ENCODE data around the gene RNF149. TPM values are rescaled to one million over a fixed set of nuclear protein-coding genes. Genes with fewer than 3 reads are reported as not detected.
A peak's percentile ranks its signal among the peaks of the same experiment; 100 is the strongest.

Gene RNF149
- total RNA-seq, 6 experiments from 2014 or later, result 20.3 to 45.4 (median 32.2) TPM

- no peak overlapping the region for H3K27ac ChIP-seq
- TF ChIP-seq POLR2A (IDR thresholded peaks at IDR 0.05) (no peak), CTCF (IDR thresholded peaks at IDR 0.05) (no peak)
- WGBS (ENCODE audit: insufficient coverage, low coverage, low lambda C conversion rate, missing lambda C conversion rate), result 89% methylated on average over 5 of the region's 8 CpGs
- ATAC-seq, result peak in 1 of 4 donors; percentile 33
- H3K9me3 ChIP-seq, result no peaks in the 10 kb centered on the region
- no peak for DNase-seq
- H3K4me3 ChIP-seq, result no peak overlapping the region
- peaks cover 0 to 16% (median 0%) of the 10 kb centered on the region in 4 donors for H3K4me1 ChIP-seq
- peaks cover 0 to 54% (median 29%) of the 10 kb centered on the region in 4 donors for H3K36me3 ChIP-seq
- H3K27me3 ChIP-seq, result no peaks in the 10 kb centered on the region
- intact Hi-C loops (cut with DNase I), result no loop called here
Observed at GRCh38 chr2:101273056-101273455, 35.4 kb downstream of the RNF149 start.

- Histone ChIP-seq H3K4me1 (peaks cover 0 to 23% (median 0%) of the 10 kb centered on the region in 4 donors), H3K27me3 (no peaks in the 10 kb centered on the region), H3K9me3 (no peaks in the 10 kb centered on the region), H3K36me3 (peaks cover 0 to 51% (median 29%) of the 10 kb centered on the region in 4 donors), H3K4me3 (no peak overlapping the region), H3K27ac (no peak overlapping the region)
- DNase-seq (no peak), ATAC-seq (peak; percentile 46 to 69 (median 51))
- TF ChIP-seq CTCF (IDR thresholded peaks at IDR 0.05), result no peak
- TF ChIP-seq POLR2A (IDR thresholded peaks at IDR 0.05), result no peak
- intact Hi-C loops (cut with DNase I), result no loop called here
- 19% methylated on average over 3 of the region's 3 CpGs for WGBS (ENCODE audit: insufficient coverage, low coverage, low lambda C conversion rate, missing lambda C conversion rate)
Observed at GRCh38 chr2:101272045-101272784, 36.3 kb downstream of the RNF149 start.

GRCh38 chr2:101270700-101271259, 37.7 kb downstream of the RNF149 start:
- Histone ChIP-seq H3K9me3 (no peaks in the 10 kb centered on the region), H3K27me3 (no peaks in the 10 kb centered on the region), H3K4me3 (no peak overlapping the region), H3K36me3 (peaks cover 0 to 63% (median 27%) of the 10 kb centered on the region in 4 donors), H3K4me1 (peaks cover 0 to 23% (median 0%) of the 10 kb centered on the region in 4 donors), H3K27ac (no peak overlapping the region)
- 95% methylated on average over 8 of the region's 8 CpGs for WGBS (ENCODE audit: insufficient coverage, low coverage, low lambda C conversion rate, missing lambda C conversion rate)
- TF ChIP-seq CTCF (IDR thresholded peaks at IDR 0.05) (no peak), POLR2A (IDR thresholded peaks at IDR 0.05) (no peak)
- intact Hi-C loops (cut with DNase I), result no loop called here
- no peak for DNase-seq
- ATAC-seq, result no peak

DNA sequence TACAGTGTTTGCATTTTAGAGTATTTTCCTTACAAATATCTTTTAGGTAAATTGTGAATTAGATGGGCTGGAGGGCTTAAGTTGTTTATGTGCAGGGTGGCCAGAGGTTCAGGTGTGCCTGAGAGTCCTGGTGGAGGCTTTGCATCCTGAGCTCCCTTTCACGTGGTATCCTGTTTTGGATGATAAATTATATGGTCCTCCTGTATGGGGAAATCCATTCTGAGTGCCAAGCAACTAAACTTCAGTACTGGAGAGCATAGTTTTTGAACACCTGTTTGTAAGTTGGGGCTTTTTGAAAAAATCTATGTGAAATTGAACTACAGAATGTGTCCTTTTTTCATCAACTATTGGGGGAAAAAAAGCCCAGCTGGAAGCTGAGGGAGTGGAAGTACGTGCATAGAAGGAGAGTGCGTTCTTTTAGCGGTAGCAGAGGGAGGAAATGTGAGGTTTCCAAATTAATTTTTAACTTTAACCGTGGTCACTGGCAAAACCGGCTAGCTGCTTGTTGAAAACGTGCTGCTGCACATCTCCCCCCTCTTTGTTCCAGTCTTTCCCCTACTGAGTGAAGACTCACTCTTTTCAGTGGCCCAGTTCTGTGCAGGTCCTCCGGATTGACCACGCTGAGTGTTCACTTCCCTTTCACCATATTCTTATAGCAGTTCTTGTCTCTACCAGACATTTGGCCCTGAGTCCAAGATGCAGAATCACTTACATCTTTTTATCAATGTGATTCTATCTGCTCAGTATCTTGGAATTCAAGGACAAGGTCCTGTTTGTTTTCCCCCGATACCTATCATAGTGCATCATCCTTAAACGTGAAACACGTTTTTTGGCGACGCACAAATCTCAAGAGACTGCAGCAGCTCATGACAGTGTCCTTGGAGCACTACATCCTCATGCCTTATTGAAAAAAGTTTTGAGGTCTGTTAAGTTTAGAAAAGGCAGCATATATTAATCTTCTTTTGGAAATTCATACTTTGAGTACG, 40.5 kb downstream of the RNF149 start:
- H3K4me1 ChIP-seq, result peaks cover 0 to 23% (median 0%) of the 10 kb centered on the region in 4 donors
- no peak overlapping the region for H3K4me3 ChIP-seq
- intact Hi-C loops (cut with DNase I), result no loop called here
- no peaks in the 10 kb centered on the region for H3K27me3 ChIP-seq
- DNase-seq, result no peak
- ATAC-seq, result peak; percentile 47 to 69 (median 62)
- H3K9me3 ChIP-seq, result no peaks in the 10 kb centered on the region
- peaks cover 0 to 78% (median 28%) of the 10 kb centered on the region in 4 donors for H3K36me3 ChIP-seq
- no peak overlapping the region for H3K27ac ChIP-seq
- WGBS (ENCODE audit: insufficient coverage, low coverage, low lambda C conversion rate, missing lambda C conversion rate), result 45% methylated on average over 13 of the region's 15 CpGs
- TF ChIP-seq CTCF (IDR thresholded peaks at IDR 0.05), result no peak
- no peak for TF ChIP-seq POLR2A (IDR thresholded peaks at IDR 0.05)
